HepG2 (cell line): Measurements from ENCODE around the gene OXLD1. TPM values are rescaled to one million over a fixed set of nuclear protein-coding genes. Genes with fewer than 3 reads are reported as not detected.
A peak's percentile ranks its signal among the peaks of the same experiment; 100 is the strongest.

ENCODE experiments used
- AGO2 ChIP-seq: fragments of 200-400 bp; formaldehyde crosslinking; optimal IDR thresholded peaks from 2 replicates; pipeline ENCODE3; 2017; ENCODE audit warnings: mild to moderate bottlenecking, low read depth, low read length, moderate library complexity
- CBFB ChIP-seq: sonication (generic); formaldehyde crosslinking; IDR thresholded peaks from 2 replicates; pipeline ENCODE4 v1.4.0; 2020; ENCODE audit warnings: missing genetic modification reagents
- CENPX ChIP-seq: sonication (generic); formaldehyde crosslinking; IDR thresholded peaks from 2 replicates; pipeline ENCODE4 v1.9.0; 2021; ENCODE audit warnings: mild to moderate bottlenecking, missing genetic modification reagents, moderate library complexity
- FLYWCH1 ChIP-seq: sonication (generic); formaldehyde crosslinking; IDR thresholded peaks from 2 replicates; pipeline ENCODE4 v1.8.1; 2023; ENCODE audit warnings: mild to moderate bottlenecking, missing genetic modification reagents
- KDM3A ChIP-seq: IDR thresholded peaks from 2 replicates; pipeline ENCODE4 v1.6.1; 2018; ENCODE audit warnings: low read depth, missing compliant biosample characterization
- KLF9 ChIP-seq: IDR thresholded peaks from 2 replicates; pipeline ENCODE4 v1.6.1; 2016; ENCODE audit warnings: low read depth
- MAF1 ChIP-seq: sonication (generic); formaldehyde crosslinking; IDR thresholded peaks from 2 replicates; pipeline ENCODE4 v1.5.0; 2020; ENCODE audit warnings: missing genetic modification reagents, borderline replicate concordance
- MEIS1 ChIP-seq: sonication (generic); formaldehyde crosslinking; IDR thresholded peaks from 2 replicates; pipeline ENCODE4 v1.9.0; 2021; ENCODE audit warnings: mild to moderate bottlenecking, missing genetic modification reagents, moderate library complexity, borderline replicate concordance
- NAIF1 ChIP-seq: sonication (generic); formaldehyde crosslinking; IDR thresholded peaks from 2 replicates; pipeline ENCODE4 v1.5.0; 2020; ENCODE audit warnings: mild to moderate bottlenecking, missing genetic modification reagents, borderline replicate concordance
- NR2C2 ChIP-seq: sonication (generic); formaldehyde crosslinking; IDR thresholded peaks from 2 replicates; pipeline ENCODE4 v1.4.0; 2020; ENCODE audit warnings: missing genetic modification reagents, mild to moderate bottlenecking, moderate library complexity, borderline replicate concordance
- NR2F6 ChIP-seq, 2 experiments: IDR thresholded peaks; 2 replicates each; pipeline ENCODE4 v1.6.1; 2016; ENCODE audit warnings: antibody characterized with exemption in 1 of 2, mild to moderate bottlenecking in 1 of 2
- PHB2 ChIP-seq: fragments of 450-650 bp; IDR thresholded peaks from 2 replicates; pipeline ENCODE4 v1.6.1; 2018; ENCODE audit not compliant: partially characterized antibody
- TP53 ChIP-seq: sonication (generic); formaldehyde crosslinking; conservative IDR thresholded peaks from 2 replicates; pipeline ENCODE4 v1.4.0; 2020; ENCODE audit warnings: missing genetic modification reagents
- ZFP1 ChIP-seq: IDR thresholded peaks from 2 replicates; pipeline ENCODE4 v1.6.1; 2016
- ZNF354B ChIP-seq: sonication (generic); formaldehyde crosslinking; IDR thresholded peaks from 2 replicates; pipeline ENCODE4 v1.8.0; 2022; ENCODE audit warnings: mild to moderate bottlenecking, missing genetic modification reagents
- polyA plus RNA-seq, 8 experiments: library from polyadenylated mRNA; depleted of rRNA in 3 of 8; stranded (reverse) in 7 of 8; unstranded in 1 of 8; fragments of >200 nt; fragmentation: Illumina TruSeq in 4 of 8; extraction: Trizol in 4 of 8; gene quantifications; 2 replicates each; pipeline versions ENCODE4 v1.2.1 to v1.2.3, GENCODE V29; 2011 to 2016; ENCODE audit warnings: low read depth in 4 of 8, missing spikeins in 1 of 8, mixed read lengths in 1 of 8; ENCODE audit not compliant: insufficient read depth in 1 of 8
- total RNA-seq, 5 experiments: library from RNA; depleted of rRNA; stranded (reverse); fragments of >200 nt; fragmentation: Illumina TruSeq; extraction: Trizol; gene quantifications; 2 replicates each; pipeline ENCODE4 v1.2.3, GENCODE V29; 2016; ENCODE audit warnings: low read depth in 1 of 5
- TF ChIP-seq, protein P1 (sequence below): sonication (generic); formaldehyde crosslinking; IDR thresholded peaks from 2 replicates; pipeline ENCODE4 v1.4.0; 2020; ENCODE audit warnings: missing genetic modification reagents
- TF ChIP-seq, protein P2 (sequence below): sonication (generic); formaldehyde crosslinking; IDR thresholded peaks from 2 replicates; pipeline ENCODE4 v1.4.0; 2020; ENCODE audit warnings: mild to moderate bottlenecking, missing genetic modification reagents
- TF ChIP-seq, protein P3 (sequence below): IDR thresholded peaks from 2 replicates; pipeline ENCODE4 v1.6.1; 2012; ENCODE audit warnings: inconsistent platforms
- TF ChIP-seq, protein P4 (sequence below): sonication (generic); formaldehyde crosslinking; IDR thresholded peaks from 2 replicates; pipeline ENCODE4 v1.8.1; 2023; ENCODE audit warnings: missing genetic modification reagents, mild to moderate bottlenecking, borderline replicate concordance
- TF ChIP-seq, protein P5 (sequence below): IDR thresholded peaks from 2 replicates; pipeline ENCODE4 v1.6.1; 2018; ENCODE audit warnings: missing genetic modification reagents

OXLD1 gene
- total and polyA plus RNA-seq, 2 of the 13 experiments (the other 11 are each of a cell fraction or from before 2014, with no cell fraction given) = 27.1 to 37.5 TPM

DNA sequence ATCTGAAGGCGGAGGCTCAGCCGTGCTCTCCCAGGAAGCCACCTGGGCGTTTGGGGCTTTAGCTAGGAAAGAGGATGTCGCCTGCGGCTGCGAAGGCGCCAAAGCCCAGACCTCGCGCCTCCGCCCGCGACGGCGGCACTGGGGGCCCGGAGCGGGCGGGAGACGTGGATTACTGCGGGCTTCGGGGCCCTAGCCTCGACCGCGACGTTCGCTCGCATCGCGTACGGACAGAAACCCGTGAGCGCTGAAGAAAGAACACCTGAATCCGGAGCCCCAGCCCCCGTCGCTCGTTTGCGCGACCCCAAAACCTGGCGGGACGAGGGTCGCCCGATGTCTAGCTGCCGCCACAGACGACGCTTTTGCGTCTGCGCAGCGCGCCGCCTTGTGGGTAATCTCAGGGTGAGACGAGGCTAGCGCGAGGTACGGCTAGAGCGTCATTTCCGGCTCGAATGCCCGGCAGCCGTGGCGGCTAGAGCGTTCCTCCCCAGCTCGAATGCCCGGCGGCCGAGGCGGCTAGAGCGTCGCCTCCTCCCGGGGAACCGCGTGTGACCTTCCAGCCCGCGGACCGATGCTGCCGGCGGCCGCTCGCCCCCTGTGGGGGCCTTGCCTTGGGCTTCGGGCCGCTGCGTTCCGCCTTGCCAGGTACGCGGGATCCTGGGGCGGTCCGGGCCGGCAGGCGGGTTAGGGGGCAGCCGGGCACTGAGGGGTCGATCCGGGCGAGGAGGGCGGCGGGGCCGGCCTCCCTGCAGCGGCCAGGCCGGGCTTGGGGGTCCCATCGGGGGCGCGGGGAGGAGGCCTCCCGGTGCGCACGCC is 36.7 kb upstream of the OXLD1 start, which contains the start of gene MRPL12 (continued):
- TF ChIP-seq, protein P1, sequence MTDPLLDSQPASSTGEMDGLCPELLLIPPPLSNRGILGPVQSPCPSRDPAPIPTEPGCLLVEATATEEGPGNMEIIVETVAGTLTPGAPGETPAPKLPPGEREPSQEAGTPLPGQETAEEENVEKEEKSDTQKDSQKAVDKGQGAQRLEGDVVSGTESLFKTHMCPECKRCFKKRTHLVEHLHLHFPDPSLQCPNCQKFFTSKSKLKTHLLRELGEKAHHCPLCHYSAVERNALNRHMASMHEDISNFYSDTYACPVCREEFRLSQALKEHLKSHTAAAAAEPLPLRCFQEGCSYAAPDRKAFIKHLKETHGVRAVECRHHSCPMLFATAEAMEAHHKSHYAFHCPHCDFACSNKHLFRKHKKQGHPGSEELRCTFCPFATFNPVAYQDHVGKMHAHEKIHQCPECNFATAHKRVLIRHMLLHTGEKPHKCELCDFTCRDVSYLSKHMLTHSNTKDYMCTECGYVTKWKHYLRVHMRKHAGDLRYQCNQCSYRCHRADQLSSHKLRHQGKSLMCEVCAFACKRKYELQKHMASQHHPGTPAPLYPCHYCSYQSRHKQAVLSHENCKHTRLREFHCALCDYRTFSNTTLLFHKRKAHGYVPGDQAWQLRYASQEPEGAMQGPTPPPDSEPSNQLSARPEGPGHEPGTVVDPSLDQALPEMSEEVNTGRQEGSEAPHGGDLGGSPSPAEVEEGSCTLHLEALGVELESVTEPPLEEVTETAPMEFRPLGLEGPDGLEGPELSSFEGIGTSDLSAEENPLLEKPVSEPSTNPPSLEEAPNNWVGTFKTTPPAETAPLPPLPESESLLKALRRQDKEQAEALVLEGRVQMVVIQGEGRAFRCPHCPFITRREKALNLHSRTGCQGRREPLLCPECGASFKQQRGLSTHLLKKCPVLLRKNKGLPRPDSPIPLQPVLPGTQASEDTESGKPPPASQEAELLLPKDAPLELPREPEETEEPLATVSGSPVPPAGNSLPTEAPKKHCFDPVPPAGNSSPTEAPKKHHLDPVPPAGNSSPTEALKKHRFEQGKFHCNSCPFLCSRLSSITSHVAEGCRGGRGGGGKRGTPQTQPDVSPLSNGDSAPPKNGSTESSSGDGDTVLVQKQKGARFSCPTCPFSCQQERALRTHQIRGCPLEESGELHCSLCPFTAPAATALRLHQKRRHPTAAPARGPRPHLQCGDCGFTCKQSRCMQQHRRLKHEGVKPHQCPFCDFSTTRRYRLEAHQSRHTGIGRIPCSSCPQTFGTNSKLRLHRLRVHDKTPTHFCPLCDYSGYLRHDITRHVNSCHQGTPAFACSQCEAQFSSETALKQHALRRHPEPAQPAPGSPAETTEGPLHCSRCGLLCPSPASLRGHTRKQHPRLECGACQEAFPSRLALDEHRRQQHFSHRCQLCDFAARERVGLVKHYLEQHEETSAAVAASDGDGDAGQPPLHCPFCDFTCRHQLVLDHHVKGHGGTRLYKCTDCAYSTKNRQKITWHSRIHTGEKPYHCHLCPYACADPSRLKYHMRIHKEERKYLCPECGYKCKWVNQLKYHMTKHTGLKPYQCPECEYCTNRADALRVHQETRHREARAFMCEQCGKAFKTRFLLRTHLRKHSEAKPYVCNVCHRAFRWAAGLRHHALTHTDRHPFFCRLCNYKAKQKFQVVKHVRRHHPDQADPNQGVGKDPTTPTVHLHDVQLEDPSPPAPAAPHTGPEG (CRISPR knock-in tag) = peak; percentile 87
- TF ChIP-seq ZNF354B (CRISPR knock-in tag) (peak; percentile 52; the same call in 1 of the 2 replicates), NAIF1 (CRISPR knock-in tag) (0 out of 2 replicates have a peak, but pooled peaks have one; percentile 67), FLYWCH1 (CRISPR knock-in tag) (no peak), NR2F6 (IDR thresholded peaks at IDR 0.05) (no peak), NR2F6 (CRISPR knock-in tag; IDR thresholded peaks at IDR 0.05) (peak; percentile 81), MAF1 (CRISPR knock-in tag) (no peak), PHB2 (no peak), AGO2 (peak; percentile 90), MEIS1 (CRISPR knock-in tag) (no peak), TP53 (CRISPR knock-in tag) (no peak; the same call in 1 of the 2 replicates), ZFP1 (CRISPR knock-in tag) (no peak; the same call in 1 of the 2 replicates), CENPX (CRISPR knock-in tag) (no peak), KDM3A (CRISPR knock-in tag) (peak; percentile 95), KLF9 (CRISPR knock-in tag) (peak; percentile 73; the same call in 1 of the 2 replicates), CBFB (CRISPR knock-in tag) (peak; percentile 98), NR2C2 (CRISPR knock-in tag) (peak; percentile 92)
- TF ChIP-seq, protein P2, sequence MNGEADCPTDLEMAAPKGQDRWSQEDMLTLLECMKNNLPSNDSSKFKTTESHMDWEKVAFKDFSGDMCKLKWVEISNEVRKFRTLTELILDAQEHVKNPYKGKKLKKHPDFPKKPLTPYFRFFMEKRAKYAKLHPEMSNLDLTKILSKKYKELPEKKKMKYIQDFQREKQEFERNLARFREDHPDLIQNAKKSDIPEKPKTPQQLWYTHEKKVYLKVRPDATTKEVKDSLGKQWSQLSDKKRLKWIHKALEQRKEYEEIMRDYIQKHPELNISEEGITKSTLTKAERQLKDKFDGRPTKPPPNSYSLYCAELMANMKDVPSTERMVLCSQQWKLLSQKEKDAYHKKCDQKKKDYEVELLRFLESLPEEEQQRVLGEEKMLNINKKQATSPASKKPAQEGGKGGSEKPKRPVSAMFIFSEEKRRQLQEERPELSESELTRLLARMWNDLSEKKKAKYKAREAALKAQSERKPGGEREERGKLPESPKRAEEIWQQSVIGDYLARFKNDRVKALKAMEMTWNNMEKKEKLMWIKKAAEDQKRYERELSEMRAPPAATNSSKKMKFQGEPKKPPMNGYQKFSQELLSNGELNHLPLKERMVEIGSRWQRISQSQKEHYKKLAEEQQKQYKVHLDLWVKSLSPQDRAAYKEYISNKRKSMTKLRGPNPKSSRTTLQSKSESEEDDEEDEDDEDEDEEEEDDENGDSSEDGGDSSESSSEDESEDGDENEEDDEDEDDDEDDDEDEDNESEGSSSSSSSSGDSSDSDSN (CRISPR knock-in tag) = peak; percentile 97
- TF ChIP-seq, protein P3, sequence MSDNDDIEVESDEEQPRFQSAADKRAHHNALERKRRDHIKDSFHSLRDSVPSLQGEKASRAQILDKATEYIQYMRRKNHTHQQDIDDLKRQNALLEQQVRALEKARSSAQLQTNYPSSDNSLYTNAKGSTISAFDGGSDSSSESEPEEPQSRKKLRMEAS = peak; percentile 97
- TF ChIP-seq, protein P4, sequence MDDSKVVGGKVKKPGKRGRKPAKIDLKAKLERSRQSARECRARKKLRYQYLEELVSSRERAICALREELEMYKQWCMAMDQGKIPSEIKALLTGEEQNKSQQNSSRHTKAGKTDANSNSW (CRISPR knock-in tag) = peak; percentile 89; the same call in 1 of the 2 replicates
- TF ChIP-seq, protein P5, sequence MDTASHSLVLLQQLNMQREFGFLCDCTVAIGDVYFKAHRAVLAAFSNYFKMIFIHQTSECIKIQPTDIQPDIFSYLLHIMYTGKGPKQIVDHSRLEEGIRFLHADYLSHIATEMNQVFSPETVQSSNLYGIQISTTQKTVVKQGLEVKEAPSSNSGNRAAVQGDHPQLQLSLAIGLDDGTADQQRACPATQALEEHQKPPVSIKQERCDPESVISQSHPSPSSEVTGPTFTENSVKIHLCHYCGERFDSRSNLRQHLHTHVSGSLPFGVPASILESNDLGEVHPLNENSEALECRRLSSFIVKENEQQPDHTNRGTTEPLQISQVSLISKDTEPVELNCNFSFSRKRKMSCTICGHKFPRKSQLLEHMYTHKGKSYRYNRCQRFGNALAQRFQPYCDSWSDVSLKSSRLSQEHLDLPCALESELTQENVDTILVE = peak; percentile 99
